Measurements from ENCODE around the gene KIF7.

DNA sequence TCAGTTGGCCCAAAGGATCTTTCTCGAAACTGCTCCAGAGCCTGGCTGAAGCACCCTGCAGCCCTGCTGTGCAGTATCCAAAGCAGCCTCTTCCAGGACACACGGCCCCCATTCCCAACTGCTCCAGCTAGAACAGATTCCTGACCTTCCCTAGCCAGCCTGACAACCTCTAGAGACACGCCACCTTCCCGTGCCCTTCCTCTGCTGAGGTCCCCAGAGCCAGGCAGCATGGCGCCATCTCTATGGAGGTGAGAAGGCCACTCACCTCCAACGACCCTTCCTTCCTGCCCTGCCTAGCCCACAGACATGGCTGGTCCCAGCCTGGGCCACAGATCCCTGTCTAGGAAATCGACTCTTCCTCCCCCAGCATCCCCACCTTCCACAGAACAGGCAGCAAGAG lies 3.1 kb downstream of the KIF7 start:
- TF ChIP-seq POLR2A (IDR thresholded peaks at IDR 0.05; ENCODE audit: low read depth, low read length) = no peak
- TF ChIP-seq MYC (IDR thresholded peaks at IDR 0.05; ENCODE audit: low read depth, low read length) = no peak
- no peak for TF ChIP-seq CTCF (IDR thresholded peaks at IDR 0.05; ENCODE audit: extremely low read depth in 1 of 2, insufficient read depth in 1 of 2, low read depth in 1 of 2, low read length in 2 of 2)
- no peak for TF ChIP-seq FOS (IDR thresholded peaks at IDR 0.05; ENCODE audit: borderline replicate concordance, insufficient read depth, low read length)
- no peak for TF ChIP-seq POLR2AphosphoS5 (IDR thresholded peaks at IDR 0.05; ENCODE audit: insufficient read depth, low read depth, low read length)
- no peak for TF ChIP-seq EZH2 (IDR thresholded peaks at IDR 0.05; ENCODE audit: borderline replicate concordance, low read depth, low read length, severe bottlenecking)

Data from endothelial cell of umbilical vein (primary cell).